HG03103 (cell line): Measurements from ENCODE around the gene RTCB.
"Not testable (repeated sequence)": the region's sequence is repeated elsewhere in the genome, so short reads cannot be mapped to it uniquely, and the experiment has no call there.

ENCODE experiments used
- ATAC-seq: cut with Tn5 transposase; IDR thresholded peaks from one replicate; pipeline ENCODE4 v1.9.1; 2021; ENCODE audit warnings: low read depth; ENCODE audit not compliant: unreplicated experiment

The RTCB gene

GRCh38 chr22:32395107-32395506, 16.9 kb downstream of the RTCB start:
- no peak for ATAC-seq

GRCh38 chr22:32389685-32390084, 22.4 kb downstream of the RTCB start:
- ATAC-seq = no peak

- no peak for ATAC-seq
Measured at GRCh38 chr22:32385681-32386080, 26.4 kb downstream of the RTCB start.

GRCh38 chr22:32380991-32381390, 31.1 kb downstream of the RTCB start:
- no peak for ATAC-seq

- no peak for ATAC-seq
Measured at GRCh38 chr22:32378707-32379272, 33.3 kb downstream of the RTCB start.

- no peak for ATAC-seq
Measured at GRCh38 chr22:32376681-32377080, 35.4 kb downstream of the RTCB start.

- ATAC-seq = no peak
Measured at GRCh38 chr22:32375678-32376450, 36.2 kb downstream of the RTCB start.

GRCh38 chr22:32364210-32364609, 47.8 kb downstream of the RTCB start:
- no peak for ATAC-seq

GRCh38 chr22:32361257-32361656, 50.8 kb downstream of the RTCB start:
- no peak for ATAC-seq

GRCh38 chr22:32360096-32360495, 52.0 kb downstream of the RTCB start:
- ATAC-seq = not testable (repeated sequence)

- ATAC-seq = not testable (repeated sequence)
Measured at GRCh38 chr22:32357567-32357966, 54.5 kb downstream of the RTCB start, which contains the start of gene RFPL3. RFPL3 (plus strand) TSS chr22:32357867; CDS start chr22:32358072, 205 bp downstream.

GRCh38 chr22:32355760-32356159, 56.3 kb downstream of the RTCB start:
- no peak for ATAC-seq

GRCh38 chr22:32354360-32355351, 57.4 kb downstream of the RTCB start:
- ATAC-seq = no peak

- no peak for ATAC-seq
Measured at GRCh38 chr22:32353840-32354239, 58.2 kb downstream of the RTCB start.

GRCh38 chr22:32353292-32353691, 58.8 kb downstream of the RTCB start:
- no peak for ATAC-seq

GRCh38 chr22:32352681-32353080, 59.4 kb downstream of the RTCB start:
- ATAC-seq = no peak

GRCh38 chr22:32351875-32352274, 60.2 kb downstream of the RTCB start:
- ATAC-seq = not testable (repeated sequence)

GRCh38 chr22:32348031-32348611, 63.9 kb downstream of the RTCB start:
- ATAC-seq = no peak

GRCh38 chr22:32343941-32344340, 68.1 kb downstream of the RTCB start:
- no peak for ATAC-seq

- no peak for ATAC-seq
Measured at GRCh38 chr22:32342977-32343376, 69.1 kb downstream of the RTCB start.
